Muscle of leg (tissue), 11 donors: ENCODE data around the gene AARSD1. TPM values are rescaled to one million over a fixed set of nuclear protein-coding genes. Genes with fewer than 3 reads are reported as not detected.
"Not testable (repeated sequence)": the region's sequence is repeated elsewhere in the genome, so short reads cannot be mapped to it uniquely, and the experiment has no call there.

Experiments used
- DNase-seq: peaks from one replicate; pipeline ENCODE4 v3.0.0; 2013
- H3K27ac ChIP-seq: one replicate; pipeline ENCODE4 v1.5.1; 2013; ENCODE audit warnings: mild to moderate bottlenecking, low read length, control low read depth
- H3K27me3 ChIP-seq: one replicate; pipeline ENCODE4 v1.6.1; 2013; ENCODE audit warnings: low read length; ENCODE audit not compliant: control insufficient read depth, insufficient read depth
- H3K36me3 ChIP-seq: one replicate; pipeline ENCODE4 v1.6.1; 2013; ENCODE audit warnings: low read length; ENCODE audit not compliant: control insufficient read depth, insufficient read depth
- H3K4me1 ChIP-seq: one replicate; pipeline ENCODE4 v1.6.1; 2013; ENCODE audit warnings: low read length; ENCODE audit not compliant: control insufficient read depth, insufficient read depth
- H3K4me3 ChIP-seq: one replicate; pipeline ENCODE4 v1.5.1; 2013; ENCODE audit warnings: low read length, control low read depth
- H3K9me3 ChIP-seq: replicated peaks from 2 replicates; pipeline ENCODE4 v1.6.1; 2013; ENCODE audit warnings: low read depth, low read length; ENCODE audit not compliant: control insufficient read depth
- WGBS: methylation state at CpG from one replicate; pipeline ENCODE4 v1.1.5; 2013; ENCODE audit warnings: missing lambda C conversion rate; ENCODE audit not compliant: insufficient coverage; 5-methylcytosine and 5-hydroxymethylcytosine counted together
- polyA plus RNA-seq, 8 donors: library from polyadenylated mRNA; unstranded; fragments of 120-200 nt; gene quantifications; one replicate each; pipeline versions ENCODE4 v1.2.1 to v1.2.3, GENCODE V29; 2013; ENCODE audit warnings: inconsistent platforms in 1 of 8, low replicate concordance in 1 of 8; ENCODE audit not compliant: insufficient read length in 8 of 8, insufficient read depth in 1 of 8
- total RNA-seq: library from RNA; stranded (reverse); fragments of 120-200 nt; gene quantifications from one replicate; pipeline ENCODE4 v1.2.4, GENCODE V29; 2013

AARSD1 gene
- total and polyA plus RNA-seq, 9 donors: 35.4 to 67.1 (median 55.2) TPM

- DNase-seq: no peak
- Histone ChIP-seq H3K4me3 (no peak overlapping the region), H3K9me3 (no peaks in the 10 kb centered on the region), H3K27ac (no peak overlapping the region), H3K27me3 (no peaks in the 10 kb centered on the region), H3K4me1 (peaks cover 16% of the 10 kb centered on the region), H3K36me3 (peaks cover 7% of the 10 kb centered on the region)
Measured at GRCh38 chr17:42982266-42982665, 18.0 kb upstream of the AARSD1 start.

- Histone ChIP-seq H3K27me3 (no peaks in the 10 kb centered on the region), H3K9me3 (no peaks in the 10 kb centered on the region), H3K36me3 (peaks cover 4% of the 10 kb centered on the region), H3K4me3 (peak overlapping the region; percentile 77), H3K27ac (peak overlapping the region; percentile 84), H3K4me1 (peaks cover 16% of the 10 kb centered on the region)
- under 1% methylated on average over 63 of the region's 67 CpGs for WGBS
- peak; percentile 42 for DNase-seq
Measured at GRCh38 chr17:42980766-42981397, 16.6 kb upstream of the AARSD1 start.

- Histone ChIP-seq H3K4me3 (peak within 1 kb of the TSS; percentile 77), H3K9me3 (no peaks in the 10 kb centered on the region), H3K4me1 (peaks cover 16% of the 10 kb centered on the region), H3K27me3 (no peaks in the 10 kb centered on the region), H3K27ac (peak within 1 kb of the TSS; percentile 84), H3K36me3 (peaks cover 2% of the 10 kb centered on the region)
- DNase-seq: peak; percentile 92
- under 1% methylated on average over 39 of the region's 39 CpGs for WGBS
Measured at GRCh38 chr17:42980274-42980765, 16.1 kb upstream of the AARSD1 start, which contains the start of gene RUNDC1. TSS of gene RUNDC1 (plus strand) at chr17:42980565. CDS start at chr17:42980577, 12 bp downstream.

DNA sequence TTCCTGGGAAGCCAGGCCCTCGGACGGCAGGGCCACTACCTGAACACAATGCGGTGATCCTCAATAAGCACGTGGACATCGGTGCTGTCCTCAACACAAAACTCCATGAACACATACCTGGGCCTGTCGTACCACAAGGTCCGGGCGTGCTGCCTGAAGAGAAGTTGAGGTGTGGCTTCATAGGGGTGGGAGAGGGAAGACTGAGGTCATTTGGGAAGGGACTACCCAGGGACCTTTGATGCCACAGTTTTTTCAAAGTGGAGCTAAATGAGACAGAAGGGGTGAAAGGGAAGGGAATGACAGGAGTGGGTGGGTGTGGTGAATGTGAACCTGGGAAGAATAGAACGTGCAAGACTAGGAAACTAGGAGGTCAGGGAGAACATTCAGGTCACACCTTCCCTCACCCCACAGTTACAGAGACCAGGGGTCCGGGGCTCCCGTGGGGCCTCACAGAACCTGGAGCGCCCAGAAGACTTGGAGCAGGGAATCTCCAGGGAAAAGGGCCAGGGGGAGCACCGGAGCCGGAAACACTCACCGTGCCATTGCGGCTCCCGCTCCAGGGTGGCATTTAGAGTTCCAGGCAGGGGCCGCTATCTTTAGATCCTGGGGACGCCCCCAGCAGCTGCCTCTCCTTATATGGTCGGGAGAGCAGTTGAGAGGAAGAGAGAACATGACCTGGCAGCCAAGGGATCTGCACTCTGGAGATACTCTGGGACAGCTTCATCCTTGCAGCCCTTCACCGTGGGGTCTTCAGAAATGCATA, 15.4 kb upstream of the AARSD1 start, which contains the start of gene PTGES3L:
Gene PTGES3L, minus strand, starts transcription at position 570 of the 763 bp plus-strand sequence. Its CDS starts 27 bp downstream, at position 543.
- H3K4me1 ChIP-seq: peaks cover 16% of the 10 kb centered on the region
- peak within 1 kb of the TSS; percentile 77 for H3K4me3 ChIP-seq
- H3K27ac ChIP-seq: peak within 1 kb of the TSS; percentile 84
- H3K27me3 ChIP-seq: no peaks in the 10 kb centered on the region
- H3K9me3 ChIP-seq: no peaks in the 10 kb centered on the region
- DNase-seq: peak; percentile 87
- H3K36me3 ChIP-seq: peaks cover 2% of the 10 kb centered on the region
- 24% methylated on average over 12 of the region's 21 CpGs for WGBS

GRCh38 chr17:42975701-42976100, 11.4 kb upstream of the AARSD1 start:
- not testable (repeated sequence) for H3K4me3 ChIP-seq, H3K27ac ChIP-seq, DNase-seq, H3K27me3 ChIP-seq, H3K36me3 ChIP-seq, H3K9me3 ChIP-seq
- 66% methylated on average over 10 of the region's 16 CpGs for WGBS
- H3K4me1 ChIP-seq: peaks cover 10% of the 10 kb centered on the region

- 28% methylated on average over 2 of the region's 2 CpGs for WGBS
- H3K27ac ChIP-seq: no peak overlapping the region
Measured at GRCh38 chr17:42975265-42975664, 11.0 kb upstream of the AARSD1 start.

GRCh38 chr17:42973323-42973722, 9.1 kb upstream of the AARSD1 start:
- not testable (repeated sequence) for H3K9me3 ChIP-seq, H3K4me1 ChIP-seq, H3K27me3 ChIP-seq, H3K27ac ChIP-seq, H3K4me3 ChIP-seq, H3K36me3 ChIP-seq, DNase-seq
- 60% methylated on average over 5 of the region's 18 CpGs for WGBS

More at GRCh38 chr17:42975265-42975664, 11.0 kb upstream of the AARSD1 start:
- H3K36me3 ChIP-seq: no peaks in the 10 kb centered on the region
- H3K4me1 ChIP-seq: peaks cover 9% of the 10 kb centered on the region
- H3K4me3 ChIP-seq: no peak overlapping the region
- no peak for DNase-seq
- H3K9me3 ChIP-seq: no peaks in the 10 kb centered on the region
- no peaks in the 10 kb centered on the region for H3K27me3 ChIP-seq

- no peak for DNase-seq
- WGBS: 95% methylated on average over 4 of the region's 5 CpGs
- H3K9me3 ChIP-seq: no peaks in the 10 kb centered on the region
- no peaks in the 10 kb centered on the region for H3K27me3 ChIP-seq
- H3K4me1 ChIP-seq: no peaks in the 10 kb centered on the region
- no peaks in the 10 kb centered on the region for H3K36me3 ChIP-seq
- no peak overlapping the region for H3K4me3 ChIP-seq
- H3K27ac ChIP-seq: no peak overlapping the region
Measured at GRCh38 chr17:42971589-42971988, 7.3 kb upstream of the AARSD1 start.

DNA sequence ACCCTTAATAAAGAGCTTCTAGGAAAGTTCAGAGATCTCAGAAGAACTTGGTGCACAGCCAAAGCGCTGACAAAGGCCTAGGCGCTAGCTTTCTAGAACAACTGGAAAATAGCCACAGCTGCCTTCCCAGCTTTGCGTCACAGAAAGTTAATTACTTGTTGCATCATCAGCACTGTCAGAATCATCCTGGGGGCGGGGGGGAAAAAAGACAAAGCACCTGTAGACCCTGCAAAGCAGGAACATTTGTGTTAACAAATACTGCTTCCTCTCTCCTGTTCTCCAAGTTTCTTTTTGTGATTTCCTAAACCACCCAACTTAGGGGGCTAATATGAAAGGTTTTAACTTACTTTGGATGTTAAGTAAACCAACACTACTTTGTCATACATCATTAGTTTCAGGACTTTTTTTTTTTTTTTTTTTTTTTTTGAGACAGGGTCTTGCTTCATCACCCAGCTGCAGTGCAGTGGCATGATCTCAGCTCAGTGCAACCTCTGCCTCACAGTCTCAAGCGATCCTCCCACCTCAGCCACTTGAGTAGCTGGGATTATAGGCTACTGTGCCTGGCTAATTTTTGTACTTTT, 4.8 kb upstream of the AARSD1 start:
- WGBS: 68% methylated on average over 3 of the region's 5 CpGs
- Histone ChIP-seq H3K27ac (no peak overlapping the region), H3K4me3 (no peak overlapping the region), H3K27me3 (no peaks in the 10 kb centered on the region), H3K36me3 (no peaks in the 10 kb centered on the region), H3K4me1 (no peaks in the 10 kb centered on the region), H3K9me3 (no peaks in the 10 kb centered on the region)
- peak; percentile 27 for DNase-seq

GRCh38 chr17:42967925-42968324, 3.7 kb upstream of the AARSD1 start:
- H3K4me1 ChIP-seq: peaks cover 4% of the 10 kb centered on the region
- peaks cover under 1% of the 10 kb centered on the region for H3K36me3 ChIP-seq
- H3K9me3 ChIP-seq: no peaks in the 10 kb centered on the region
- H3K27ac ChIP-seq: no peak overlapping the region
- H3K4me3 ChIP-seq: no peak overlapping the region
- DNase-seq: no peak
- WGBS: no CpG with 5 or more reads among the region's 1 CpG
- no peaks in the 10 kb centered on the region for H3K27me3 ChIP-seq
